HCT116 (cell line): ENCODE measurements around the gene CTNND2. TPM values are rescaled to one million over a fixed set of nuclear protein-coding genes. Genes with fewer than 3 reads are reported as not detected.

ENCODE experiments used
- ATAC-seq: fragments of 200-7000 bp; cut with Tn5 transposase; 2 replicates; pipeline ENCODE4 v1.9.1; 2020; ENCODE audit warnings: mild to moderate bottlenecking, moderate library complexity
- BruUV-seq: library from RNA; stranded (reverse); fragments of 400-500 nt; replicated peaks from 2 replicates; lab custom pipeline; 2021; lab: Mats Ljungman, UMichigan
- CTCF ChIA-PET: fragments of 300-600 bp; sonication (Branson Sonifier 250); formaldehyde crosslinking; loops from one replicate; lab custom pipeline; 2021; ENCODE audit warnings: antibody characterized with exemption; lab: Charles Lee
- POLR2A ChIA-PET: fragments of 300-600, 350-600 bp; sonication (Branson Sonifier 250); formaldehyde crosslinking; loops from one replicate; lab custom pipeline; 2021; ENCODE audit warnings: antibody characterized with exemption; lab: Charles Lee
- RAD21 ChIA-PET, 2 experiments: fragments of 300-600 bp; sonication (Branson Sonifier 250); formaldehyde crosslinking; loops; one replicate each; lab custom pipeline; 2023; ENCODE audit warnings: low total read pairs in 2 of 2; ENCODE audit not compliant: uncharacterized antibody in 2 of 2, unreplicated experiment in 2 of 2, low non-redundant PET in 1 of 2; lab: Charles Lee
- DNase-seq: peaks from one replicate; pipeline ENCODE4 v3.0.0-alpha.2; 2010; ENCODE audit warnings: low read depth, low spot score
- H2AFZ ChIP-seq: fragments of 200-600 bp; shearing (Covaris generic), sonication (generic); 2 replicates; pipeline ENCODE4 v1.6.1; 2017; ENCODE audit warnings: low read depth, mixed run types, mixed read lengths, antibody characterized with exemption, low read length; ENCODE audit not compliant: poor library complexity, severe bottlenecking
- H3K27ac ChIP-seq: 2 replicates; pipeline ENCODE4 v1.5.1; 2012; ENCODE audit warnings: low read depth, low read length
- H3K27me3 ChIP-seq: fragments of 200-600 bp; sonication (generic); 2 replicates; pipeline ENCODE4 v1.6.1; 2016; ENCODE audit warnings: mixed run types, low read length, mixed read lengths; ENCODE audit not compliant: insufficient read depth
- H3K36me3 ChIP-seq, 2 experiments: fragments of 200-500 bp in 1 of 2; fragments of 200-600 bp in 1 of 2; sonication (Bioruptor generic) in 1 of 2; sonication (generic) in 1 of 2; 2 replicates each; pipeline versions ENCODE4 v1.5.1 to v1.6.1; 2014 to 2016; ENCODE audit warnings: low read length in 2 of 2, inconsistent platforms in 1 of 2, mixed read lengths in 1 of 2, mixed run types in 1 of 2; ENCODE audit not compliant: insufficient read depth in 2 of 2, control insufficient read depth in 1 of 2
- H3K4me1 ChIP-seq, 2 experiments: fragments of 200-600 bp in 1 of 2; sonication (generic) in 1 of 2; 2 replicates each; pipeline versions ENCODE4 v1.5.1 to v1.6.1; 2012 to 2017; ENCODE audit warnings: low read length in 2 of 2, inconsistent platforms in 1 of 2, mild to moderate bottlenecking in 1 of 2, mixed read lengths in 1 of 2, mixed run types in 1 of 2, moderate library complexity in 1 of 2; ENCODE audit not compliant: insufficient read depth in 2 of 2, control insufficient read depth in 1 of 2
- H3K4me2 ChIP-seq: fragments of 200-600 bp; sonication (generic); 2 replicates; pipeline ENCODE4 v1.6.1; 2017; ENCODE audit warnings: mixed run types, low read length, mixed read lengths
- H3K4me3 ChIP-seq, 2 experiments: fragments of 200-600 bp in 1 of 2; sonication (generic) in 1 of 2; replicated peaks in 1 of 2; 2 replicates each; pipeline ENCODE4 v1.5.1; 2011 to 2016; ENCODE audit warnings: low read length in 2 of 2, control low read depth in 1 of 2, low read depth in 1 of 2, mild to moderate bottlenecking in 1 of 2, mixed read lengths in 1 of 2, mixed run types in 1 of 2
- H3K79me2 ChIP-seq: fragments of 200-600 bp; sonication (generic); 2 replicates; pipeline ENCODE4 v1.6.1; 2017; ENCODE audit warnings: mild to moderate bottlenecking, mixed run types, low read length, moderate library complexity, mixed read lengths; ENCODE audit not compliant: insufficient read depth
- H3K9ac ChIP-seq: fragments of 200-600 bp; sonication (generic); 2 replicates; pipeline ENCODE4 v1.6.1; 2016; ENCODE audit warnings: low read length, mixed read lengths
- H3K9me2 ChIP-seq: fragments of 200-600 bp; sonication (generic), shearing (Covaris generic); 2 replicates; pipeline ENCODE4 v1.6.1; 2017; ENCODE audit warnings: mixed run types, mild to moderate bottlenecking, moderate library complexity; ENCODE audit not compliant: insufficient read depth
- H3K9me3 ChIP-seq, 2 experiments: fragments of 200-500 bp in 1 of 2; fragments of 200-600 bp in 1 of 2; sonication (Bioruptor generic) in 1 of 2; sonication (generic) in 1 of 2; 2 replicates each; pipeline ENCODE4 v1.6.1; 2014 to 2017; ENCODE audit warnings: low read length in 2 of 2, mixed read lengths in 2 of 2, inconsistent platforms in 1 of 2, low read depth in 1 of 2, mild to moderate bottlenecking in 1 of 2, mixed run types in 1 of 2, moderate library complexity in 1 of 2; ENCODE audit not compliant: control insufficient read depth in 1 of 2, insufficient read depth in 1 of 2
- H4K20me1 ChIP-seq: fragments of 200-600 bp; sonication (generic), shearing (Covaris generic); 2 replicates; pipeline ENCODE4 v1.6.1; 2017; ENCODE audit warnings: mixed run types, mild to moderate bottlenecking, moderate library complexity; ENCODE audit not compliant: insufficient read depth
- ATF3 ChIP-seq: IDR thresholded peaks from 2 replicates; pipeline ENCODE4 v1.6.1; 2012
- CEBPB ChIP-seq: IDR thresholded peaks from 2 replicates; pipeline ENCODE4 v1.6.1; 2012; ENCODE audit warnings: low read depth
- EZH2phosphoT487 ChIP-seq: fragments of 200-600 bp; IDR thresholded peaks from 2 replicates; pipeline ENCODE4 v1.6.1; 2018; ENCODE audit warnings: antibody characterized with exemption, borderline replicate concordance
- FOSL1 ChIP-seq: IDR thresholded peaks from 2 replicates; pipeline ENCODE4 v1.6.1; 2012; ENCODE audit warnings: low read depth
- POLR2A ChIP-seq: IDR thresholded peaks from 2 replicates; pipeline ENCODE4 v1.7.0; 2011; ENCODE audit warnings: borderline replicate concordance; ENCODE audit not compliant: insufficient read depth, insufficient read length; ENCODE audit errors: extremely low read depth
- POLR2AphosphoS5 ChIP-seq: IDR thresholded peaks from 2 replicates; pipeline ENCODE4 v1.6.1; 2011; ENCODE audit warnings: mild to moderate bottlenecking, low read depth, low read length, moderate library complexity
- RAD21 ChIP-seq: IDR thresholded peaks from 2 replicates; pipeline ENCODE4 v1.6.1; 2012; ENCODE audit warnings: low read depth, mild to moderate bottlenecking
- SP1 ChIP-seq: IDR thresholded peaks from 2 replicates; pipeline ENCODE4 v1.6.1; 2012; ENCODE audit warnings: low read depth
- SRF ChIP-seq: IDR thresholded peaks from 2 replicates; pipeline ENCODE4 v1.6.1; 2012; ENCODE audit warnings: low read depth
- intact Hi-C: fragments of 100-400 bp; cut with micrococcal nuclease; formaldehyde crosslinking; loops from 2 replicates; pipeline ENCODE4 v1.10.0; 2022
- total RNA-seq: library from RNA; stranded (reverse); gene quantifications from one replicate; pipeline ENCODE4 v1.2.1, GENCODE V29; 2021; ENCODE audit not compliant: unreplicated experiment
- TF ChIP-seq, protein P1 (sequence below), 3 experiments: fragments of 200-600 bp in 1 of 3; sonication (generic) in 1 of 3; IDR thresholded peaks in 2 of 3; conservative IDR thresholded peaks in 1 of 3; 2 replicates each; pipeline ENCODE4 v1.5.1; 2012 to 2017; ENCODE audit warnings: low read depth in 2 of 3, low read length in 2 of 3, antibody characterized with exemption in 1 of 3, borderline replicate concordance in 1 of 3, control low read depth in 1 of 3, mild to moderate bottlenecking in 1 of 3, mixed read lengths in 1 of 3, mixed run types in 1 of 3, moderate library complexity in 1 of 3; ENCODE audit not compliant: insufficient read depth in 1 of 3
- TF ChIP-seq, protein P2 (sequence below): IDR thresholded peaks from 2 replicates; pipeline ENCODE4 v1.6.1; 2011; ENCODE audit warnings: mild to moderate bottlenecking, low read length, moderate library complexity; ENCODE audit not compliant: insufficient replicate concordance; ENCODE audit errors: extremely low read depth

CTNND2 gene
- total RNA-seq, 1 experiment from 2014 or later, result not detected

- Histone ChIP-seq H3K79me2 (no peaks in the 10 kb centered on the region), H3K9me2 (no peaks in the 10 kb centered on the region), H3K4me1 (no peaks in the 10 kb centered on the region), H3K27me3 (0 out of 2 replicates have a peak, but pooled peaks cover 4% of the 10 kb centered on the region), H3K36me3 (no peaks in the 10 kb centered on the region), H3K27ac (no peak overlapping the region), H3K9ac (no peak overlapping the region), H4K20me1 (no peaks in the 10 kb centered on the region), H3K9me3 (no peaks in the 10 kb centered on the region), H3K4me2 (no peak overlapping the region), H3K4me3 (no peak overlapping the region), H2AFZ (no peak overlapping the region)
- ATAC-seq (peak; percentile 47; the same call in 1 of the 2 replicates), DNase-seq (peak; percentile 18)
- CTCF ChIA-PET, result interaction anchor here (0.6 to 2.0 kb wide), 2 partner anchors 194 to 730 kb away, joined by 3 to 7 read pairs; no protein-coding TSS in a partner anchor
- POLR2A ChIA-PET, result interaction anchor here (0.5 kb wide), 1 partner anchor 195 kb away, joined by 3 read pairs; no protein-coding TSS in a partner anchor
- RAD21 ChIA-PET, result no interaction called here
- TF ChIP-seq POLR2A, result no peak
- peak; percentile 47 for TF ChIP-seq RAD21
- TF ChIP-seq SRF, result no peak
- TF ChIP-seq POLR2AphosphoS5, result no peak
- TF ChIP-seq, protein P1, sequence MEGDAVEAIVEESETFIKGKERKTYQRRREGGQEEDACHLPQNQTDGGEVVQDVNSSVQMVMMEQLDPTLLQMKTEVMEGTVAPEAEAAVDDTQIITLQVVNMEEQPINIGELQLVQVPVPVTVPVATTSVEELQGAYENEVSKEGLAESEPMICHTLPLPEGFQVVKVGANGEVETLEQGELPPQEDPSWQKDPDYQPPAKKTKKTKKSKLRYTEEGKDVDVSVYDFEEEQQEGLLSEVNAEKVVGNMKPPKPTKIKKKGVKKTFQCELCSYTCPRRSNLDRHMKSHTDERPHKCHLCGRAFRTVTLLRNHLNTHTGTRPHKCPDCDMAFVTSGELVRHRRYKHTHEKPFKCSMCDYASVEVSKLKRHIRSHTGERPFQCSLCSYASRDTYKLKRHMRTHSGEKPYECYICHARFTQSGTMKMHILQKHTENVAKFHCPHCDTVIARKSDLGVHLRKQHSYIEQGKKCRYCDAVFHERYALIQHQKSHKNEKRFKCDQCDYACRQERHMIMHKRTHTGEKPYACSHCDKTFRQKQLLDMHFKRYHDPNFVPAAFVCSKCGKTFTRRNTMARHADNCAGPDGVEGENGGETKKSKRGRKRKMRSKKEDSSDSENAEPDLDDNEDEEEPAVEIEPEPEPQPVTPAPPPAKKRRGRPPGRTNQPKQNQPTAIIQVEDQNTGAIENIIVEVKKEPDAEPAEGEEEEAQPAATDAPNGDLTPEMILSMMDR (IDR thresholded peaks at IDR 0.05 in 2 of 3, conservative IDR thresholded peaks at IDR 0.05 in 1 of 3; ENCODE audit: borderline replicate concordance in 1 of 3, insufficient read depth in 1 of 3, low read depth in 2 of 3, low read length in 2 of 3), result peak; percentile 26 to 64 (median 57); a peak in 5 of 6 replicates
- intact Hi-C loops, result loop anchor here (1.0 to 10.0 kb wide), 4 partner anchors 194 to 730 kb away; no protein-coding TSS in a partner anchor
- no TSS peak for BruUV-seq
These were observed 721.7 kb downstream of the CTNND2 start for GRCh38 chr5:11182441-11183080.

GRCh38 chr5:11181940-11182339 lies 722.3 kb downstream of the CTNND2 start:
- Histone ChIP-seq H3K9me2 (no peaks in the 10 kb centered on the region), H3K36me3 (no peaks in the 10 kb centered on the region), H3K4me2 (no peak overlapping the region), H3K27me3 (0 out of 2 replicates have a peak, but pooled peaks cover 4% of the 10 kb centered on the region), H3K4me1 (no peaks in the 10 kb centered on the region), H3K27ac (no peak overlapping the region), H2AFZ (no peak overlapping the region), H3K4me3 (no peak overlapping the region), H3K9me3 (no peaks in the 10 kb centered on the region), H4K20me1 (no peaks in the 10 kb centered on the region), H3K9ac (no peak overlapping the region), H3K79me2 (no peaks in the 10 kb centered on the region)
- RAD21 ChIA-PET, result no interaction called here
- ATAC-seq (no peak), DNase-seq (no peak)
- CTCF ChIA-PET, result interaction anchor here (2.0 kb wide), 1 partner anchor 194 kb away, joined by 7 read pairs; no protein-coding TSS in a partner anchor
- BruUV-seq, result no TSS peak
- POLR2A ChIA-PET, result no interaction called here
- TF ChIP-seq CEBPB (no peak), EZH2phosphoT487 (no peak), SP1 (no peak), SRF (no peak), ATF3 (no peak), RAD21 (no peak), FOSL1 (no peak)
- TF ChIP-seq, protein P2, sequence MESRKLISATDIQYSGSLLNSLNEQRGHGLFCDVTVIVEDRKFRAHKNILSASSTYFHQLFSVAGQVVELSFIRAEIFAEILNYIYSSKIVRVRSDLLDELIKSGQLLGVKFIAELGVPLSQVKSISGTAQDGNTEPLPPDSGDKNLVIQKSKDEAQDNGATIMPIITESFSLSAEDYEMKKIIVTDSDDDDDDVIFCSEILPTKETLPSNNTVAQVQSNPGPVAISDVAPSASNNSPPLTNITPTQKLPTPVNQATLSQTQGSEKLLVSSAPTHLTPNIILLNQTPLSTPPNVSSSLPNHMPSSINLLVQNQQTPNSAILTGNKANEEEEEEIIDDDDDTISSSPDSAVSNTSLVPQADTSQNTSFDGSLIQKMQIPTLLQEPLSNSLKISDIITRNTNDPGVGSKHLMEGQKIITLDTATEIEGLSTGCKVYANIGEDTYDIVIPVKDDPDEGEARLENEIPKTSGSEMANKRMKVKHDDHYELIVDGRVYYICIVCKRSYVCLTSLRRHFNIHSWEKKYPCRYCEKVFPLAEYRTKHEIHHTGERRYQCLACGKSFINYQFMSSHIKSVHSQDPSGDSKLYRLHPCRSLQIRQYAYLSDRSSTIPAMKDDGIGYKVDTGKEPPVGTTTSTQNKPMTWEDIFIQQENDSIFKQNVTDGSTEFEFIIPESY, result no peak
- intact Hi-C loops, result loop anchor here (1.0 to 10.0 kb wide), 4 partner anchors 193 to 730 kb away; no protein-coding TSS in a partner anchor
